Umbilical cord (tissue), 2 donors: Measurements from ENCODE around the gene SNX8. TPM values are rescaled to one million over a fixed set of nuclear protein-coding genes. Genes with fewer than 3 reads are reported as not detected.

Experiments
- DNase-seq: peaks from one replicate; pipeline ENCODE4 v3.0.0-alpha.2; 2015; ENCODE audit warnings: low spot score
- total RNA-seq: library from RNA; depleted of rRNA; stranded (reverse); fragments of >200 nt; gene quantifications from one replicate; pipeline ENCODE4 v1.2.3, GENCODE V29; 2014; ENCODE audit warnings: low replicate concordance; ENCODE audit not compliant: insufficient read depth

Gene SNX8
- total RNA-seq, 1 donor from 2014 or later, result 5.1 TPM

- DNase-seq, result peak; percentile 62
Observed at GRCh38 chr7:2205036-2205780, 109.0 kb downstream of the SNX8 start.

GRCh38 chr7:2204446-2204845 is 109.8 kb downstream of the SNX8 start:
- no peak for DNase-seq

- DNase-seq, result peak; percentile 55
Observed at GRCh38 chr7:2203766-2204300, 110.4 kb downstream of the SNX8 start.

GRCh38 chr7:2202901-2203765 is 111.1 kb downstream of the SNX8 start:
- peak; percentile 88 for DNase-seq

- no peak for DNase-seq
Observed at GRCh38 chr7:2202361-2202761, 111.9 kb downstream of the SNX8 start.

Other genes with a start within 250 kb of the SNX8 start
- gene MAD1L1, start 81.5 kb downstream of the SNX8 start, total RNA-seq, result 23.8 TPM
- gene MRM2, start 72.2 kb downstream of the SNX8 start, total RNA-seq, result 9.1 TPM
- gene NUDT1, start 72.2 kb downstream of the SNX8 start, total RNA-seq, result 2.2 TPM
- 102 TPM for gene EIF3B, start 40.4 kb upstream of the SNX8 start, total RNA-seq
- 3.9 TPM for gene CHST12, start 89.2 kb upstream of the SNX8 start, total RNA-seq
- gene GRIFIN, start 162.0 kb upstream of the SNX8 start, total RNA-seq, result not detected
- gene LFNG, start 205.3 kb upstream of the SNX8 start, total RNA-seq, result 11.1 TPM
- gene BRAT1, start 241.1 kb upstream of the SNX8 start, total RNA-seq, result 12.5 TPM
- 5.1 TPM for gene IQCE, start 244.5 kb upstream of the SNX8 start, total RNA-seq